Endodermal cell (in vitro differentiated cells): ENCODE results near the gene GH2. TPM values are rescaled to one million over a fixed set of nuclear protein-coding genes. Genes with fewer than 3 reads are reported as not detected.
A peak's percentile ranks its signal among the peaks of the same experiment; 100 is the strongest.
"Not testable (repeated sequence)": the region's sequence is repeated elsewhere in the genome, so short reads cannot be mapped to it uniquely, and the experiment has no call there.

Experiments used
- DNase-seq: peaks from one replicate; pipeline ENCODE4 v3.0.0-alpha.2; 2017
- H3K27ac ChIP-seq: 2 replicates; pipeline ENCODE4 v1.5.1; 2013; ENCODE audit warnings: mild to moderate bottlenecking, low read depth, low read length, moderate library complexity
- H3K27me3 ChIP-seq: 2 replicates; pipeline ENCODE4 v1.6.1; 2013; ENCODE audit warnings: mild to moderate bottlenecking, low read length, moderate library complexity; ENCODE audit not compliant: insufficient read depth, control insufficient read depth, poor library complexity, severe bottlenecking
- H3K36me3 ChIP-seq: 2 replicates; pipeline ENCODE4 v1.7.0; 2013; ENCODE audit warnings: mild to moderate bottlenecking, low read length, moderate library complexity; ENCODE audit not compliant: control insufficient read depth, insufficient read depth
- H3K4me1 ChIP-seq: one replicate; pipeline ENCODE4 v1.7.0; 2013; ENCODE audit warnings: low read length; ENCODE audit not compliant: control insufficient read depth, insufficient read depth
- H3K4me3 ChIP-seq: 2 replicates; pipeline ENCODE4 v1.5.1; 2013; ENCODE audit warnings: mild to moderate bottlenecking, low read length, moderate library complexity
- H3K9ac ChIP-seq: 2 replicates; pipeline ENCODE4 v1.6.1; 2013; ENCODE audit warnings: mild to moderate bottlenecking, low read length, moderate library complexity; ENCODE audit not compliant: poor library complexity, severe bottlenecking; ENCODE audit errors: extremely low read depth
- H3K9me3 ChIP-seq: 2 replicates; pipeline ENCODE4 v1.6.1; 2013; ENCODE audit warnings: mild to moderate bottlenecking, low read length, moderate library complexity; ENCODE audit not compliant: control insufficient read depth
- H3K27ac Mint-ChIP-seq: 2 replicates; pipeline ENCODE4 v1.8.0; 2020; ENCODE audit warnings: mixed read lengths
- H3K27me3 Mint-ChIP-seq: 2 replicates; pipeline ENCODE4 v1.8.0; 2021; ENCODE audit warnings: mild to moderate bottlenecking, mixed read lengths; ENCODE audit not compliant: insufficient read depth
- H3K36me3 Mint-ChIP-seq: 2 replicates; pipeline ENCODE4 v1.8.0; 2020; ENCODE audit warnings: low read depth, mixed read lengths
- H3K4me1 Mint-ChIP-seq: 2 replicates; pipeline ENCODE4 v1.8.0; 2020; ENCODE audit warnings: mixed read lengths
- H3K4me3 Mint-ChIP-seq: 2 replicates; pipeline ENCODE4 v1.8.0; 2020; ENCODE audit warnings: mild to moderate bottlenecking, moderate library complexity, mixed read lengths
- H3K9me3 Mint-ChIP-seq: 2 replicates; pipeline ENCODE4 v1.8.0; 2020; ENCODE audit warnings: mild to moderate bottlenecking, mixed read lengths
- CTCF ChIP-seq: fragments of 200-600 bp; sonication (generic); conservative IDR thresholded peaks from 2 replicates; pipeline ENCODE4 v1.5.0; 2021; ENCODE audit warnings: antibody characterized with exemption, mild to moderate bottlenecking
- WGBS, 2 experiments: methylation state at CpG; one replicate each; pipeline versions ENCODE4 v1.1.5 to v1.1.7; 2013; ENCODE audit warnings: missing lambda C conversion rate in 2 of 2, mixed read lengths in 1 of 2; ENCODE audit not compliant: insufficient coverage in 1 of 2, insufficient read length in 1 of 2; 5-methylcytosine and 5-hydroxymethylcytosine counted together
- total RNA-seq, 2 donors: library from RNA; stranded (reverse); fragmentation: NEBNext Ultra II Directional in 1 of 2; extraction: Animal tissue kit (Norgen Biotek cat#: 25700) in 1 of 2; gene quantifications; 2 replicates in 1 of 2; 3 replicates in 1 of 2; pipeline ENCODE4 v1.2.1, GENCODE V29; 2021

The GH2 gene
- total RNA-seq, 2 donors from 2014 or later: 0.42 to 0.49 TPM

GRCh38 chr17:63907161-63907778, 25.5 kb upstream of the GH2 start:
- not testable (repeated sequence) for H3K9me3 Mint-ChIP-seq, H3K9ac ChIP-seq, H3K9me3 ChIP-seq, H3K4me3 Mint-ChIP-seq, H3K4me1 ChIP-seq, H3K27me3 ChIP-seq, H3K36me3 Mint-ChIP-seq, H3K27ac ChIP-seq, H3K36me3 ChIP-seq, H3K27ac Mint-ChIP-seq, H3K4me3 ChIP-seq
- H3K4me1 Mint-ChIP-seq: peaks cover 14% of the 10 kb centered on the region
- peak; percentile 74 for TF ChIP-seq CTCF
- 84 to 95% methylated on average over 5 to 7 of the region's 12 CpGs for WGBS, 2 experiments
- DNase-seq: peak; percentile 80
- H3K27me3 Mint-ChIP-seq: peaks cover 42% of the 10 kb centered on the region

GRCh38 chr17:63904796-63905195, 23.1 kb upstream of the GH2 start:
- 85 to 96% methylated on average over 7 to 8 of the region's 8 CpGs for WGBS, 2 experiments
- H3K4me3 ChIP-seq, H3K9ac ChIP-seq, H3K27ac Mint-ChIP-seq, H3K9me3 ChIP-seq, H3K4me3 Mint-ChIP-seq, DNase-seq, H3K4me1 ChIP-seq, H3K36me3 ChIP-seq, H3K27me3 ChIP-seq, H3K9me3 Mint-ChIP-seq, H3K36me3 Mint-ChIP-seq, H3K27ac ChIP-seq: not testable (repeated sequence)
- H3K4me1 Mint-ChIP-seq: peaks cover 12% of the 10 kb centered on the region
- peaks cover 44% of the 10 kb centered on the region for H3K27me3 Mint-ChIP-seq

- H3K27ac Mint-ChIP-seq, H3K9ac ChIP-seq, H3K4me3 ChIP-seq, H3K4me3 Mint-ChIP-seq, DNase-seq, H3K36me3 Mint-ChIP-seq, H3K27ac ChIP-seq, H3K36me3 ChIP-seq, H3K9me3 ChIP-seq, H3K4me1 ChIP-seq, H3K27me3 ChIP-seq, H3K9me3 Mint-ChIP-seq: not testable (repeated sequence)
- peak; percentile 76 for TF ChIP-seq CTCF
- H3K4me1 Mint-ChIP-seq: peaks cover 12% of the 10 kb centered on the region
- H3K27me3 Mint-ChIP-seq: peaks cover 37% of the 10 kb centered on the region
- WGBS, 2 experiments: 56 to 73% methylated on average over 4 to 5 of the region's 5 CpGs
These were observed 22.1 kb upstream of the GH2 start for GRCh38 chr17:63903787-63904201.

- H3K9me3 Mint-ChIP-seq, H3K9ac ChIP-seq, H3K36me3 Mint-ChIP-seq, DNase-seq, H3K9me3 ChIP-seq, H3K36me3 ChIP-seq, H3K4me3 Mint-ChIP-seq, H3K27me3 ChIP-seq, H3K27ac Mint-ChIP-seq, H3K27ac ChIP-seq, H3K4me1 Mint-ChIP-seq, H3K4me3 ChIP-seq, H3K4me1 ChIP-seq: not testable (repeated sequence)
- WGBS, 2 experiments: 95% methylated on average over 2 of the region's 2 CpGs
- H3K27me3 Mint-ChIP-seq: peaks cover 29% of the 10 kb centered on the region
These were observed 20.2 kb upstream of the GH2 start for GRCh38 chr17:63901971-63902370.

- not testable (repeated sequence) for H3K4me3 ChIP-seq, H3K36me3 ChIP-seq, H3K4me1 ChIP-seq, H3K9me3 Mint-ChIP-seq, H3K27ac Mint-ChIP-seq, H3K27me3 ChIP-seq, H3K9ac ChIP-seq, H3K4me3 Mint-ChIP-seq, DNase-seq, H3K36me3 Mint-ChIP-seq, H3K27ac ChIP-seq, H3K4me1 Mint-ChIP-seq, H3K9me3 ChIP-seq
- peaks cover 19% of the 10 kb centered on the region for H3K27me3 Mint-ChIP-seq
- 86% methylated on average over 6 of the region's 6 CpGs; no CpG with 5 or more reads in 1 of the 2 experiments for WGBS, 2 experiments
These were observed 17.4 kb upstream of the GH2 start for GRCh38 chr17:63898899-63899798.
